ENCODE measurements around the gene TMEM176A.

DNA sequence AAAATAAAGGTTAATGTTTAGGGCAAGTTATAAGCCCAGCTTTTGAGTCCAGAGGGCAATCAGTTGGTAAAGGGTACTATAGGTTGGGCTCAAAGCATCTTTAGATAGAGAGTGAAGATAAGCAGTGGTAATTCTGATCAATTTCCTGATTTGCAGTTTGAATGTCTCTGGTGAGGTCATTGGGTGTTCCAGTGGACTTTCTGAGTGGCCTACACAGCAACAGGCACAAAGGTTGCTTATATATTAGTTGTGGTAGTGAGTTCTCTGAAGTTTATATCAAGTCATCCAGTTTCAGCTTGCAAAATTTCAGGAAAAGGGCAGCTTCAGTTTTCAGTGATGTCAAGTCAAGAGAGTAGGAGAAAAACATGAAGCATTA, 34.2 kb upstream of the TMEM176A start:
- TF ChIP-seq EZH2 (IDR thresholded peaks at IDR 0.05; ENCODE audit: insufficient read depth, poor library complexity, severe bottlenecking) (no peak), EZH2phosphoT487 (IDR thresholded peaks at IDR 0.05; ENCODE audit: insufficient read depth, low read depth) (no peak)
